Testis (tissue), 3 donors: ENCODE measurements around the gene SLC9A3. TPM values are rescaled to one million over a fixed set of nuclear protein-coding genes. Genes with fewer than 3 reads are reported as not detected.

Experiments used
- DNase-seq: peaks from one replicate; pipeline ENCODE4 v3.0.0-alpha.2; 2019
- H3K27ac ChIP-seq, 2 donors: fragments of 200-600 bp; sonication (generic); one replicate each; pipeline ENCODE4 v1.5.1; 2019
- H3K27me3 ChIP-seq: fragments of 200-600 bp; sonication (generic); one replicate; pipeline ENCODE4 v1.5.1; 2019
- H3K36me3 ChIP-seq: fragments of 200-600 bp; sonication (generic); one replicate; pipeline ENCODE4 v1.5.1; 2017; ENCODE audit warnings: low read depth; ENCODE audit errors: missing control alignments
- H3K4me1 ChIP-seq: fragments of 200-600 bp; sonication (generic); one replicate; pipeline ENCODE4 v1.5.1; 2019
- H3K4me3 ChIP-seq, 2 donors: fragments of 200-600 bp; sonication (generic); one replicate each; pipeline ENCODE4 v1.5.1; 2017 to 2019
- H3K9me3 ChIP-seq: fragments of 200-600 bp; sonication (generic); one replicate; pipeline ENCODE4 v1.5.1; 2017
- POLR2A ChIP-seq: fragments of 450-650 bp; IDR thresholded peaks from one replicate; pipeline ENCODE4 v1.6.1; 2017; ENCODE audit warnings: antibody characterized with exemption, mild to moderate bottlenecking, moderate library complexity
- WGBS, 2 donors: methylation state at CpG; one replicate each; pipeline ENCODE4 v1.1.5; 2018; 5-methylcytosine and 5-hydroxymethylcytosine counted together
- intact Hi-C: fragments of 100-400 bp; cut with DNase I; formaldehyde crosslinking; loops from one replicate; pipeline ENCODE4 v1.15.1; 2023; ENCODE audit warnings: low total_unique reads
- polyA plus RNA-seq: library from polyadenylated mRNA; stranded (reverse); fragments of 350-450 nt; fragmentation: Illumina TruSeq; extraction: RNeasy Lipid Tissue Mini Kit (QIAGEN cat#74804); gene quantifications from one replicate; pipeline ENCODE4 v1.2.3, GENCODE V29; 2014; ENCODE audit warnings: low read depth, low replicate concordance; ENCODE audit not compliant: insufficient read depth
- total RNA-seq, 2 donors: library from RNA; depleted of rRNA; stranded (reverse); fragments of >200 nt; gene quantifications; one replicate each; pipeline ENCODE4 v1.2.3, GENCODE V29; 2016
- TF ChIP-seq, protein P1 (sequence below), 3 experiments: fragments of 450-650 bp in 2 of 3; fragments of 200-600 bp in 1 of 3; sonication (generic) in 1 of 3; IDR thresholded peaks; one replicate each; pipeline ENCODE4 v1.5.1; 2016 to 2019; ENCODE audit warnings: antibody characterized with exemption in 3 of 3, mild to moderate bottlenecking in 2 of 3, moderate library complexity in 1 of 3

The SLC9A3 gene
- total and polyA plus RNA-seq, 3 donors from 2014 or later, result 2.3 to 3.8 (median 2.6) TPM

DNA sequence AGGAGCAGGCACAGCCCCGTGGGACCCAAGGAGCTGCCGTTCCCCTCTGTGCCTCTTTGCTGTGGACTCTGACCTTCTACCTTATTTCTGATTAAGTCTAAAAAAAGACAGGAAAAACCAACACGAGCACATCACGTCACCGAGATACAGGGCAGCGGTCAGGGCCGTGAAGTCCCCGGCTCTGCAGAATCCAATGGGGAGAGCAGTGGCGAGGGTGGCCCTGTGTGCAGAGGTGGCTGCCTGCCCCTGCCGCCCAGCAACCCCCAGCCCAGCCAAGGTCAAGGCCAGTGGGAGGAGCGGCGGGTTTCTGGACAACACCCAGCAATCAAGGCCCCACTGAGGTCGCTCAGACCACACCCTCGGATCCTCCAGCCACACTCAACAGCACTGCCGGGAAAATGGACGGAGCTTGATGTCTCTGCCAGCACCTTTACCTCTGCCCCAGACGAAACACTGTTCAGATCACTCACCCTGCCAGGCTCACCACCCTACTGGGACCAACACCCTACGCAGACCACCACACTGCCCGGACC lies 32.7 kb upstream of the SLC9A3 start:
- DNase-seq, result no peak
- Histone ChIP-seq H3K27me3 (no peaks in the 10 kb centered on the region), H3K4me3 (no peak overlapping the region), H3K9me3 (no peaks in the 10 kb centered on the region), H3K36me3 (no peaks in the 10 kb centered on the region), H3K4me1 (no peaks in the 10 kb centered on the region), H3K27ac (no peak overlapping the region)
- TF ChIP-seq, protein P1, sequence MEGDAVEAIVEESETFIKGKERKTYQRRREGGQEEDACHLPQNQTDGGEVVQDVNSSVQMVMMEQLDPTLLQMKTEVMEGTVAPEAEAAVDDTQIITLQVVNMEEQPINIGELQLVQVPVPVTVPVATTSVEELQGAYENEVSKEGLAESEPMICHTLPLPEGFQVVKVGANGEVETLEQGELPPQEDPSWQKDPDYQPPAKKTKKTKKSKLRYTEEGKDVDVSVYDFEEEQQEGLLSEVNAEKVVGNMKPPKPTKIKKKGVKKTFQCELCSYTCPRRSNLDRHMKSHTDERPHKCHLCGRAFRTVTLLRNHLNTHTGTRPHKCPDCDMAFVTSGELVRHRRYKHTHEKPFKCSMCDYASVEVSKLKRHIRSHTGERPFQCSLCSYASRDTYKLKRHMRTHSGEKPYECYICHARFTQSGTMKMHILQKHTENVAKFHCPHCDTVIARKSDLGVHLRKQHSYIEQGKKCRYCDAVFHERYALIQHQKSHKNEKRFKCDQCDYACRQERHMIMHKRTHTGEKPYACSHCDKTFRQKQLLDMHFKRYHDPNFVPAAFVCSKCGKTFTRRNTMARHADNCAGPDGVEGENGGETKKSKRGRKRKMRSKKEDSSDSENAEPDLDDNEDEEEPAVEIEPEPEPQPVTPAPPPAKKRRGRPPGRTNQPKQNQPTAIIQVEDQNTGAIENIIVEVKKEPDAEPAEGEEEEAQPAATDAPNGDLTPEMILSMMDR (IDR thresholded peaks at IDR 0.05), result no peak
- no peak for TF ChIP-seq POLR2A
- intact Hi-C loops, result no loop called here
- WGBS, 2 donors, result 64 to 71% methylated on average over 10 to 19 of the region's 19 CpGs

DNA sequence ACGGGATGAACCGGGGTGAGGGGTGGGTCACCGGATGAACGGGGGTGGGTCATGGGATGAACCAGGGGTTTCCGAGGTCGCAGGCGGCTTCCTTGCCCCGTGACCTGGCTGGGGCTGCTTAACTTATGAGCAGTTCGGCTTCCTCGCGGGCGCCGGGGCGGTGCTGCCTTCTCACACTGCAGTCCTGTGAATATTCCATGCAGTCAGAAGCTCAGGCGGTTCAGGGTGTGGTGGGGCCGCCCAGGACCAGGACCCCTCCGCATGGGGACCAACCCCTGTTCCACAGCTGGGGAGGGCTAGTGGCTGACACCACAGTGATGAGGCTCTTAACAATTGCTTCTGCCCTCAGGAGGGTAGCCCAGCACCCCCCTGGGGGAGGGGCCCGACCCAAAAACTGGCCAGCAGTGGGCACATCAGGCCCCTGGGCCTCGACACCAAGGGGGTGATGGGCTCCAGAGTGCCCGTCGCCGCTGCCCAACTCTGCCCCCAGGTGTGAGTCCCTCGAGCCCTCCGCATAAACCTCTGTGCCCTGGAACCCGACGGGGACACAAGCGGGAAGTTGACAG lies 30.9 kb upstream of the SLC9A3 start:
- no peaks in the 10 kb centered on the region for H3K4me1 ChIP-seq
- no peak overlapping the region for H3K4me3 ChIP-seq
- no peak for DNase-seq
- WGBS, 2 donors, result 58 to 80% methylated on average over 12 to 25 of the region's 27 CpGs
- H3K27ac ChIP-seq, result no peak overlapping the region
- no peaks in the 10 kb centered on the region for H3K36me3 ChIP-seq
- no peaks in the 10 kb centered on the region for H3K27me3 ChIP-seq
- TF ChIP-seq POLR2A, result no peak
- TF ChIP-seq, protein P1 (IDR thresholded peaks at IDR 0.05), result no peak
- intact Hi-C loops, result no loop called here
- H3K9me3 ChIP-seq, result no peaks in the 10 kb centered on the region

DNA sequence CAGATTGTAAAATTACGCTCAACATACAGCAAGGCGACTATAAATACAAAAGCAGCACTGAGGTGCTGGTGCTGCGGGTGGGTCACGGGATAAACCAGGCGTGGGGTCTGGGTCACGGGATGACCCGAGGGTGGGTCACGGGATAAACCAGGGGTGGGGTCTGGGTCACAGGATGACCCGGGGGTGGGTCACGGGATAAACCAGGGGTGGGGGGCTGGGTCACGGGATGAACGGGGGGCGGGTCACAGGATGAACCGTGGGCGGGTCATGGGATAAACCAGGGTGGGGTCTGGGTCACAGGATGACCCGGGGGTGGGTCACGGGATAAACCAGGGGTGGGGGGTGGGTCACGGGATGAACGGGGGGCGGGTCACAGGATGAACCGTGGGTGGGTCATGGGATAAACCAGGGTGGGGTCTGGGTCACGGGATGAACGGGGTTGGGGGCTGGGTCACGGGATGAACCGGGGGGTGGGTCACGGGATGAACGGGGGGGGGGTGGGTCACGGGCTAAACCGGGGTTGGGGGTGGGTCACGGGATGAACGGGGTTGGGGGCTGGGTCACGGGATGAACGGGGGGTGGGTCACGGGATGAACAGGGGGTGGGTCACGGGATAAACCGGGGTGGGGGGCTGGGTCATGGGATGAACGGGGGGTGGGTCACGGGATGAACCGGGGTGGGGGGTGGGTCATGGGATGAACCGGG lies 30.2 kb upstream of the SLC9A3 start:
- H3K4me3 ChIP-seq, result no peak overlapping the region
- 66 to 75% methylated on average over 19 to 29 of the region's 40 CpGs for WGBS, 2 donors
- TF ChIP-seq, protein P1 (IDR thresholded peaks at IDR 0.05), result no peak
- TF ChIP-seq POLR2A, result no peak
- peak; percentile 7 for DNase-seq
- no peaks in the 10 kb centered on the region for H3K27me3 ChIP-seq
- H3K4me1 ChIP-seq, result no peaks in the 10 kb centered on the region
- intact Hi-C loops, result no loop called here
- H3K36me3 ChIP-seq, result no peaks in the 10 kb centered on the region
- H3K27ac ChIP-seq, result no peak overlapping the region
- no peaks in the 10 kb centered on the region for H3K9me3 ChIP-seq

DNA sequence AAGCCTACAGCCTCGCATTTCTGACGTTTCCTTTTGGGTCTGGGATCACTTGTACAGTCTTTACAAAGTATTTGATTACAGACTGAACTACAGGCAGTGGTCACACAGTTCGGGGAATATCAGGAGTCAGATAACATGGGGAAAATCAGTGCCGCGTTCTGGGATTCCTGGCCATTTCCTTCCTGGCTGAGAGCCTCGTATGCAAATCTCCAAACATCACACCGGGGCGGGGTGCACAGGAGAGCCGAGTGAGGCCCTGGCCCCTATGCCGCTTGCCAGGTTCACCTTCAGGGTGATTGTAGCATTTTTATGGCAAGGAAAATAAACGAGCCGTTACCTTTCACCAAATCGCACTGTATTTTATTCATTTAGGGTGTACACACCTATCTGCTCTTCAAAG lies 29.6 kb upstream of the SLC9A3 start:
- WGBS, 2 donors, result 20 to 51% methylated on average over 13 of the region's 13 CpGs

More for the DNA sequence above, 29.6 kb upstream of the SLC9A3 start:
- no peak overlapping the region for H3K4me3 ChIP-seq
- H3K27me3 ChIP-seq, result no peaks in the 10 kb centered on the region
- no peaks in the 10 kb centered on the region for H3K36me3 ChIP-seq
- peak; percentile 14 for DNase-seq
- no peaks in the 10 kb centered on the region for H3K4me1 ChIP-seq
- TF ChIP-seq, protein P1 (IDR thresholded peaks at IDR 0.05), result no peak
- TF ChIP-seq POLR2A, result no peak
- no peaks in the 10 kb centered on the region for H3K9me3 ChIP-seq
- intact Hi-C loops, result no loop called here
- no peak overlapping the region for H3K27ac ChIP-seq
